HG03457 (cell line): ENCODE results near the gene FDPS.
A peak's percentile ranks its signal among the peaks of the same experiment; 100 is the strongest.
"Not testable (repeated sequence)": the region's sequence is repeated elsewhere in the genome, so short reads cannot be mapped to it uniquely, and the experiment has no call there.

Experiments used
- ATAC-seq: cut with Tn5 transposase; IDR thresholded peaks from one replicate; pipeline ENCODE4 v1.9.1; 2021; ENCODE audit warnings: moderate number of reproducible peaks; ENCODE audit not compliant: unreplicated experiment

The FDPS gene

GRCh38 chr1:155318082-155318481 is 9.4 kb downstream of the FDPS start:
- no peak for ATAC-seq

- ATAC-seq = no peak
Measured at GRCh38 chr1:155319536-155319935, 10.9 kb downstream of the FDPS start.

- ATAC-seq = no peak
Measured at GRCh38 chr1:155320252-155320651, 11.6 kb downstream of the FDPS start.

DNA sequence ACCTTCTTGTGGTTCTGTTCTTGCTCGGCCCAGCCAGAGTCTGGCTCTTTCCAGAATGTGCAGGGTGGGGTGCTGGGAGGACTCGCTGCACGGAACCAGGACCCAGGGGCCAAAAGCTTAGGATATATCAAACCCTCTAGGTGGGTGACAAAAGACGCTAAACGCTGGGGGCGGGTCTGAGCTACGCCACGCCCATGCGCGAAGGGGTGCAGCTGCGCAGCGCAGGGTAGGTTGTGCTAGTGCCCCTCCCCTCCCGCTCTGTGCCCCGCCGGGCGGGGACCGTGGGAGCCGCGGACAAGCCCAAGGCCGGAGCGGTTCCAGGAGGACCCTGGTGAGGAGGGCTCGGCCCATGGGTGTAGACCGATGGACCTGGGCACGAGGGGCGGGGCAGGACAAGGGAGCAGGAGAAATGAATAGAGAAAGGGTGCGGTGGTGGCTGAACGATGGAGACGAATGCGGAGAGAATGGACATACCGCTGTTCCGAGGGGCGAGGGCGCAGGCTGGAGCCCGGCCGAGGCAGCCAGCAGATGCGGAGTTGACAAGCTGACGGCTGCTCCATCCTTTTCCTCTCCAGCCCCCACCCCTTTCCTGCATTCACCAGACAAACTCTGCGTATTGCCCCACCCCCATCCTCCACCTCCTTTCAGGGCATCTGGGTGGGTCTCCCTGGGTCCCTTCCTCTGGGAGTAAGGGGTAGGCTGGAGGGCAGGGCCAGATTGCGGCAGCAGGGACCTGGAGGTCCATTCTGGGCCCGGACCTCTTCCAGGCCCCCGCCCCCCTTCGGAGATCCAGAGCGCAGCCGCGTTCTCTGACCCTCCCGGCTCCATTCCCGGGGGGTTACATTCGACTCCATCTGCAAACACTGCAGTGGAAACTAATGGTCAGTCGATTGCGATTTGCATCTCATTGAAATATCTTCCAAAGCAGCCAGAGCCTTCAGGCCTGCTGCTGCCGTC is 12.3 kb downstream of the FDPS start, which contains the start of gene RUSC1:
TSS of gene RUSC1 (plus strand) at position 234 of the 957 bp plus-strand sequence. CDS start 880 bp downstream, outside the sequence.
- no peak for ATAC-seq

DNA sequence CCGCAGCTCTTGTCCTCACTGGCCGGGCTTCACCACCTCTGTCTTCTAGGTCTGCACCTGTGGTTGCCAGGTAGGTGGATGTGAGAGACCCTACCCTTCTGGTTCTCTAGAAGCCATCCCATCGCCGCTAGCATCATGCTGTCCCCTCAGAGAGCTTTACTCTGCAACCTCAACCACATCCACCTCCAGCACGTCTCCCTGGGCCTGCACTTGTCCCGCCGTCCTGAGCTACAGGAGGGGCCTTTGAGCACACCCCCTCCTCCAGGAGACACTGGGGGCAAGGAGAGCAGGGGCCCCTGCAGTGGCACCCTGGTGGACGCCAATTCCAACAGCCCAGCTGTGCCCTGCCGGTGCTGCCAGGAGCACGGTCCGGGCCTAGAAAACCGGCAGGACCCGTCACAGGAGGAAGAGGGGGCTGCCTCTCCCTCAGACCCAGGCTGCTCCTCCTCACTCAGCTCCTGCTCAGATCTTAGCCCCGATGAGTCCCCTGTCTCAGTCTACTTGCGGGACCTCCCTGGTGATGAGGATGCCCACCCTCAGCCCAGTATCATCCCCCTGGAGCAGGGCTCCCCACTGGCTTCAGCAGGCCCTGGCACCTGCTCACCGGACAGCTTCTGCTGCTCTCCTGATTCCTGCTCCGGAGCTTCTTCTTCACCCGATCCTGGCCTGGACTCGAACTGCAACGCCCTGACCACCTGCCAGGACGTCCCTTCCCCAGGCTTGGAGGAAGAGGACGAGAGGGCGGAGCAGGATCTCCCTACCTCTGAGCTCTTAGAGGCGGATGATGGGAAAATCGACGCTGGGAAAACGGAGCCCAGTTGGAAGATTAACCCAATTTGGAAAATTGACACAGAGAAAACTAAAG is 13.2 kb downstream of the FDPS start:
- ATAC-seq = no peak

GRCh38 chr1:155322571-155322952 is 13.9 kb downstream of the FDPS start:
- no peak for ATAC-seq

DNA sequence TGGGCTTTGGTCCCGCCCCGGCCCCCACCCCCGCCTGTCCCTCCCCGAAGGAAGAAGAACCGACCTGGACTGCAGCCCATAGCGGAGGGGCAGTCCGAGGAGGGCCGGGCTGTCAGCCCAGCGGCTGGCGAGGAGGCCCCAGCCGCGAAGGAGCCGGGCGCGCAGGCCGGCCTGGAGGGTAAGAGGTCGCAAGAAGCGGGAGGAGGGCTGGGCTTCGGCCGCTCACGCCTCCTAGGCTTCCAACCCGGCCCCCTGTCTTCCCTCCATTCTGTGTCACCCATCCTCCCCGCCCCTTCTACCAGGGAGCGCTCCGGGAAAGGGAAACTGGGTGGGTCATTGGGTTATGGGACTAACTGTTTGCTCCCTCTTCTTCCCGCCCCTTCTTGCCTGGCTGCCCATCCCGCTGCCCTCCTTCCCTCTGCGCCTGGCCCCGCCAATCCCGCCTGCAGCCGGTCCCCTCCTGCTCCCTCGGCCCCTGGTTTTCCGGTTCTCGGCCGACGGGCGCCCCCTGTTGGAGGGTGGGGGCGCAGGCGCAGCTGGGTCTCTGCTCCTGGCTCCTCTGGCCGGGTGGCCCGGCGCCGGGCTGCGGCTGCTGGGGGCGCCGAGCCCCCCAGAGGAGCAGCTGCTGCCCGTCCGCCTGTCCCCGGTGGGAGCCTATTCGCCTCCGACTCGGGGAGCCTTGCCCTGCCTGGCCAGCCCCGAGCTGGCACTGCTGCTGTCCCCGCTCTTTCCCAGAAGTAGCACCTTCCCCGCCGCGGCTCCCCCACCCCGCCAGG is 14.5 kb downstream of the FDPS start:
- ATAC-seq = peak; percentile 32

DNA sequence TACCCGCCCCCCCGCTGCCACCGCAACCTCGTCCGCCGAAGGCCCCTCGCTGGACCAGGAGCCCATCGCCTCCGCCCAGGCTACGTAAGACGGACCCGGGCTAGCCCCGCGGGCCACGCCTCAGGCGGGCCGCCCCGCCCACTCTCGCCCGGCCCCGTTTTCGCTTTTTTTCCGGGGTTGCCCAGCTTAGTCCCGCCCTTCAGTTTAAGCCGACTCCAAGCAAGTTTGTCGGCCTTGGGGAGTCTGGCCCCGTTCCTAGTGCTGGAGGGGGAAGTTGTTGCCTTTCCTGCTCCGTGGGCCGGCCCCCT is 15.0 kb downstream of the FDPS start:
- ATAC-seq = peak; percentile 16

DNA sequence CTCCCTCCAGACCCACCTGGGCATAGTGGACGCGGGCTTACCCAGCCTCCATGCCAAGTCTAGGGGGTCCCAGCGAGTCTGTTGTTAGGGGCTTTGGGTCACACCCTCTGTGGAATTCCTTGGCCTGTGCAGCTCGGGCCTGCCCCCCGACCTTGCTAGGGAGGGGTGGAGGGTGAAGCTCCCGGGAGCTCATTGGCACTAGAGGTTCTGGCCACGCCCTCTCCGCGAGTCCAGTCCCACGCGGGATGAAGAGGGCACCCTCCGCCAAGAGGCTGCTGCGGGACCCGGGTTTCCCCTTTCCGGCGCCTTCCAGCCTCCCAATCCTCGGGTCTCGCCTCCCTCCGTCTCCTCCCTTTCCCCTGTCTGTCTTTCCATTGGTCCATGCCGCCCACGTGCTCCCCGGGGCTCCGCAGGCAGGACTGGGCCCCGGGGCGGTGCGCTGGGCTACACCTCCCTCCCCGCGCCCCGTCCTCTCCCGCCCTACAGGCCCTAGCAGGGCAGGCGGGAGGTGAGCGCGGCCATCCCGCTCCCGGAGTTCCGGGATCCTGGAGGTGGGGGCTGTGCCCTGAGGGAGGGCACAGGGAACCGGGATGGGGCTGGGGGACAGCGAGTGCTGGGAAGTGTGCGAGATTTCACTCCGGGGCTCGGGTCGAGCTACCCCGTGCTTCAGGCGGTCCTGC is 15.5 kb downstream of the FDPS start:
- ATAC-seq = peak; percentile 37

- ATAC-seq = no peak
Measured at GRCh38 chr1:155324717-155325602, 16.3 kb downstream of the FDPS start.

DNA sequence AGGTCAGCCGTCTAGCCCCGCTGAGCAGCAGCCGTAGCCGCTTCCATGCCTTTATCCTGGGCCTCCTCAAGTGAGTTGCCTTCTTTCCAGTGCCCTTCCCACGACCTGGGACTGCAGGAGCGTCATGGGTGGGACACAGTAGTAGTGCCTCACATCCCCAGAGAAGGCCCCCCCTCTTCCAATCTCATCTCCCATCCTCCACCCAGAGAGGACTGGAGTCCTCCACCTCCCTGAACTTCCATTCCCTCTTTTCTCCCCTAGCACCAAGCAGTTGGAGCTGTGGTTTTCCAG is 16.9 kb downstream of the FDPS start:
- ATAC-seq = no peak

DNA sequence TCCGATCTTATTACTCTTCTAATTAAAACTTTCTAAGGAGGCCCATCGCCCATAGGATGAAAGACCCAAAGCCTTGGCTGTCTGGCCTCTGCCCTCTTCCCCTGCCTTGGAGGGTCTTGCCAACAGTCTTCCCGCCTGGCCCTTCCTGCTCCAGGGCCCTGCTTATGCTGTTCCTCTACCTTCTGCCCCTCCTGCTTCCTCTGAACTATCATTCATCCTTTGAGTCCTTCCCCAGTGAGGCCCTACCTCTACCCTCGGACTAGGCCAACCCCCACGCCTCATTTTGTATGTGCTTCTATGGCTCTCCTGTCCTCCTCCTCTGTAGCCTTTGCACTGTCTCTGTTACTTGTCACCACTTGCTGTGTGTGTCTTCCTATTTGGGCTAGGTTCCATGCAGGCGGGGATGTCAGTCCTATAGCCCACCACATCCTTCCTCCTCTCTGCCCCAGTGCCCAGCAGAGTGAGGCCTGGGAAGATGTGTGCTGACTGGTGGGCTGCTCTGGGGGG is 17.4 kb downstream of the FDPS start:
- ATAC-seq = no peak

DNA sequence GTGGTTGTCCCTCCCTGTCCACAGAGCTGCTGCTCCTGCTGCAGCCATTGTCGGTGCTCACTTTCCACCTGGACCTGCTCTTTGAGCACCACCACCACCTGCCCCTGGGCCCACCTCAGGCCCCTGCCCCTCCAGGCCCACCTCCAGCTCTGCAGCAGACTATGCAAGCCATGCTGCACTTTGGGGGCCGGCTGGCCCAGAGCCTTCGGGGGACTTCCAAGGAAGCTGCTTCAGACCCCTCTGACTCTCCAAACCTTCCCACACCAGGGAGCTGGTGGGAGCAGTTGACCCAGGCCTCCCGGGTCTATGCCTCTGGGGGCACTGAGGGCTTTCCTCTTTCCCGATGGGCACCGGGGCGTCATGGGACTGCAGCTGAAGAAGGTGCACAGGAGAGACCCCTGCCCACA is 18.0 kb downstream of the FDPS start:
- no peak for ATAC-seq

DNA sequence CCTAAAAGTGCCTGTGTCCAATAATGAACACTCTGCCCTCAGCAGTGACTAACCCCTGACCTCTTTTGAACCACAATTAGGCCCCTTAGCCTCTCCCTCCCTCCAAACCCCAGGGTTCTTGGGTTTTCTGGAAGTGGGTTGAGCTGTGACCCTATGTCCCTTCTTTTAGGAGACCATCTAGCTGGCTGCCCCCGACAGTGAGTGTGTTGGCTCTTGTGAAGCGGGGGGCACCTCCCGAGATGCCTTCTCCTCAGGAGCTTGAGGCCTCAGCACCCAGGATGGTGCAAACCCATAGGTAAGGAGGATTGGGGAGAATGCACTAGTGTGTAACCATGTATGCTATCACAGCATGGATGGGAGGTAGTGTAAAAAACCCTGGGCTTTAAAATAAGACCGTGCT is 19.3 kb downstream of the FDPS start:
- no peak for ATAC-seq

DNA sequence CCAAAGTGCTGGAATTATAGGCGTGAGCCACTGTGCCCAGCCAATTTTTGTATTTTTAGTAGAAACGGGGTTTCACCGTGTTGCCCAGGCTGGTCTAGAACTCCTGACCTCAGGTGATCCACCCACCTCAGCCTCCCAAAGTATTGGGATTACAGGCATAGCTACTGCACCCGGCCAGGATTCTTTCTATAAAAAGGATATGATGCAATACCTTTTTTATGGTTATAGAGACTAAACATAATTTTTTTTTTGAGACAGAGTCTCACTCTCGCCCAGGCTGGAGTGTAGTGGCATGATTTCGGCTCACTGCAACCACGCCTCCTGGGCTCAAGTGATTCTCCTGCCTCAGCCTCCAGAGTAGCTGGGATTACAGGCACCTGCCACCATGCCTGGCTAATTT is 20.2 kb downstream of the FDPS start:
- not testable (repeated sequence) for ATAC-seq

- ATAC-seq = no peak
Measured at GRCh38 chr1:155329980-155330598, 21.4 kb downstream of the FDPS start.

- ATAC-seq = no peak
Measured at GRCh38 chr1:155334962-155335361, 26.3 kb downstream of the FDPS start.

DNA sequence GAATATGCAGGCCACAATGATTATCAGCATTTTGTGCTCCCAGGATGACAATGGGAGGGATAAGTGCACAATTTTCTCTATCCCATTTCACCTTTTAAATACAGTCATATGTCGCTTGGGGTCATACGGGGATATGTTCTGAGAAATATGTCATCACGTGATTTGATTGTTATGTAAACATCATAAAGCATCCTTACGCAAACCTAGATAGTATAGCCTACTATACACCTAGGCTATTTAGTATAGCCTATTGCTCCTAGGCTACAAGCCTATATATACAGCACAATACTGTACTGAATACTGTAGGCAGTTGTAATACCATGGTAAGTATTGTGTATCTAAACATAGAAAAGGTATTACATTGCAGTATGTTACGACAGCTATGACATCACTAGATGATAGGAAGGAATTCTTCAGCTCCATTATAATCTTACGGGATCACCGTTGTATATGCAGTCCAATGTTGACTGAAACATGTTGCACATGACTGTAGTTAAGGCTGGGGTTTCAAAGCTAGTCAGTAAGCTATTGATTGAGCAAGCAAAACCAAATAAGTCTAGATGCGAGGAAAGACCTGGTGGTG is 30.9 kb downstream of the FDPS start:
- ATAC-seq = no peak

GRCh38 chr1:155342842-155343241 is 34.2 kb downstream of the FDPS start:
- ATAC-seq = no peak
